IPS-18a (cell line): ENCODE measurements around the gene FAM180A.

Source experiments
- H3K27ac ChIP-seq: one replicate; pipeline ENCODE4 v1.5.1; 2013; ENCODE audit warnings: low read length
- H3K27me3 ChIP-seq: one replicate; pipeline ENCODE4 v1.6.1; 2013; ENCODE audit warnings: mild to moderate bottlenecking, low read length; ENCODE audit not compliant: control insufficient read depth, insufficient read depth
- H3K36me3 ChIP-seq: one replicate; pipeline ENCODE4 v1.6.1; 2013; ENCODE audit warnings: low read depth, low read length; ENCODE audit not compliant: control insufficient read depth
- H3K4me1 ChIP-seq: one replicate; pipeline ENCODE4 v1.6.1; 2013; ENCODE audit warnings: low read depth, low read length; ENCODE audit not compliant: control insufficient read depth
- H3K4me3 ChIP-seq: one replicate; pipeline ENCODE4 v1.5.1; 2013; ENCODE audit warnings: low read length
- H3K9ac ChIP-seq: one replicate; pipeline ENCODE4 v1.6.1; 2013; ENCODE audit warnings: mild to moderate bottlenecking, low read length, moderate library complexity
- H3K9me3 ChIP-seq: one replicate; pipeline ENCODE4 v1.6.1; 2013; ENCODE audit warnings: low read depth, low read length; ENCODE audit not compliant: control insufficient read depth

Gene FAM180A

DNA sequence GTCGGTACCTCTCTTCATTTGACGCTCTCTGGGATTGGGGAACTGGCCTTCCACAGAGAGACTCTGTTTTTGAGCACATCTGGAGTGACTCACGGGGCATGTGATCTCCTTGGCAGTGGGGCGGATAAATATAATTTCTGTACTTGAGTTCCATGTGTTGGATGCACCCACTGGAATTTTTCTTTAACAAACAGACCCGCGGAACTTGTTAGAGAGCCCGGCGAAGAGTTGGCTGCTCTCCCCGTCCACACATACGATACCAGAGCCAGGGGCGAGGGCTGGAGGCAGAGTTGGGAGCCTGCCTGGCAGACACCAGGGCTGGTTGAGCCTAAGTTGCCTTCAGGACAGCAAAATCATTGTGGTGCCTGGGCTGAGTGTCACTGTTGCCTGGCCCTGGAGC is at the start of gene FAM180A:
Gene FAM180A (minus strand): TSS at position 44 of the 400 bp plus-strand sequence. CDS start 233 bp downstream, outside the sequence.
- Histone ChIP-seq H3K27me3 (no peaks in the 10 kb centered on the region), H3K9ac (no peak within 1 kb of the TSS), H3K4me1 (no peaks in the 10 kb centered on the region), H3K36me3 (no peaks in the 10 kb centered on the region), H3K9me3 (no peaks in the 10 kb centered on the region), H3K4me3 (no peak within 1 kb of the TSS), H3K27ac (no peak within 1 kb of the TSS)

DNA sequence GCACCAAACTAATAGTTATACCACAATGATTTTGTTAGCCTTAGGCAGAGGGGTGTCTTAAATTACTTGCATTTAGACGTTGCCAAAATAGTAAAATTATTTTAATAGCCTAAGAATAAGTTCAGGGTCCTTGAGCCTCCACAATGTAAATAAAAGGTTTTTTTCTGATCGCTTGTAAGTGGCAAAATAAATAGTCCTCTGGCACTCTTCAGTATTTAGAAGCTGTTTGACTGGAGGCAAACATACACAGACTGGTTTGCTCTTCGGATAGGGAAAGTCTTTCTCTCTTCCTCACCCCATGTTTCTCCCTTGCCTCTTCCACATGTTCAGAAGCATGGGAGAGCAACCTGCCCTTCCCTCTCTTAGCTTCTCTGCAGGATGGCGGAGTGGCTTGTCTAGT is 49.5 kb upstream of the FAM180A start:
- Histone ChIP-seq H3K27ac (no peak overlapping the region), H3K27me3 (no peaks in the 10 kb centered on the region), H3K4me1 (peaks cover 9% of the 10 kb centered on the region), H3K9me3 (no peaks in the 10 kb centered on the region), H3K36me3 (no peaks in the 10 kb centered on the region), H3K9ac (no peak overlapping the region), H3K4me3 (no peak overlapping the region)

DNA sequence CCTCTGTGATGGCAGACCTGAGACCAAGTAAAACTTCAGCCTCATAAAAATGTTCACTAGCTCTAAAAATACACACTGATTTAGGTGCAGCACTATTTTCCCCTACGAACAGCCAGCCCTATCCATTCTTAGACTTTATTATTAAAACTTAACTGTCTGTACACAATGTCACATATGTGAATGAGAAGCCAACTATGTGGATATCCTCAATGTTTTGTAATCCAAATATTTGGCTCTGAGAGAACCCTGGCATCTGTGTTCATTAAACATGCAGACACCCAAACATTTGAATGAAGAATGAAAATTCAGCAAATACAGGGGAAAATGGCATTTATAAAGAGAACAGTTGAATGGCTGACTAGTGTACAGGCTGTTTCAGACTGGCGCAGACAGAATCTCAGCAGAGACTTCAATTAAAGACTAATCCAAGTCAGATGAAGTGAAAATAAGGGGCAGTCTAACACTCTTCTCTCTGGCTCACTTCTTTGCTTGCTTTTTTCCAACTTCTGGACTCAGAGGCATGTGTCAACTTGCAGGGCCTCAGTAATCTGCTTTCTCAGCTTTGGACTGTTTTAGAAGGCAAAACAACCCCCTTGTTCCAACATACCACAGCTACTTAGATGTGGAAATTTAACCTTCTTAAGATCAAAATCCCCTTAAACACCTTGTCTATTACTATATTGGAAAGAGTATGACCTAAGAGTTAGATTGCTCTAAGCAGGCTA is 47.4 kb upstream of the FAM180A start:
- Histone ChIP-seq H3K9me3 (no peaks in the 10 kb centered on the region), H3K4me1 (peaks cover 7% of the 10 kb centered on the region), H3K9ac (no peak overlapping the region), H3K27me3 (no peaks in the 10 kb centered on the region), H3K4me3 (no peak overlapping the region), H3K36me3 (no peaks in the 10 kb centered on the region), H3K27ac (no peak overlapping the region)

DNA sequence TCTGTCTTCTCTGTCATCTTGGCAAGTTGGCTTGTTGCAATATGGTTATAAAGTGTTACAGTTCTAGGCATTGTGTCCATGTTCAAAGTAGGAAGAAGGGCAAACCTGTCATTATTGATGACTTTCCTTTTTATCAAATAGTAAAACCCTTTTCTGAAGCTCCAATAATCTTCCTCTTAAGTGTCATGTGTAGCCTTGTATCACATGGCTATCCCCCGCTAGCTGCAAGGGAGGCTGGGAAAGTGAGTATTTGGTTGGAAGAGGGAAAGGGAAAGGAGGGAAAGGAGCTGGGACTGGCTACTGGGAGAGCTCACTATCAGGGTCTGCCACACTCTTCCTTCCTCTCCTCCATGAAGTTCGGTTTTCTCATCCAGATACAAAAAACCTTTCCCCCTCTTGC is 45.2 kb upstream of the FAM180A start:
- H3K4me3 ChIP-seq = no peak overlapping the region
- H3K27ac ChIP-seq = no peak overlapping the region
- no peaks in the 10 kb centered on the region for H3K9me3 ChIP-seq
- no peaks in the 10 kb centered on the region for H3K4me1 ChIP-seq
- no peaks in the 10 kb centered on the region for H3K36me3 ChIP-seq
- H3K27me3 ChIP-seq = no peaks in the 10 kb centered on the region
- H3K9ac ChIP-seq = no peak overlapping the region

DNA sequence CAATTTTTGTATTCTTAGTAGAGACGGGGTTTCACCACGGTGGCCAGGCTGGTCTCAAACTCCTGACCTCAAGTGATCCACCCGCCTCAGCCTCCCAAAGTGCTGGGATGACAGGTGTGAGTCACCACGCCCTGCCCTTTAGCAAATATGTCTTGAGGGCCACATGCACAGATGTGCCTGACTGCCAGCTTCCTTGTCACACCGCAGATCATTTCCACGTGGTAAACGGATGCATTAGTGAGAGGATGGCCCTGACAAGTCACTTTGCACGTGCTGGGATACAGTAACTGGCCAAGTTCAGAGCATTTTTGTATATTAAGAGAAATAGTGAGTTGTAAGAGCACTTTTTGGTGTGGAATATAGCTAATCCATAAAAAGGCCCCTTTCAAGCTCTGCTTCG is 44.3 kb upstream of the FAM180A start:
- Histone ChIP-seq H3K36me3 (no peaks in the 10 kb centered on the region), H3K9me3 (no peaks in the 10 kb centered on the region), H3K27me3 (no peaks in the 10 kb centered on the region), H3K4me3 (no peak overlapping the region), H3K9ac (no peak overlapping the region), H3K4me1 (no peaks in the 10 kb centered on the region), H3K27ac (no peak overlapping the region)

DNA sequence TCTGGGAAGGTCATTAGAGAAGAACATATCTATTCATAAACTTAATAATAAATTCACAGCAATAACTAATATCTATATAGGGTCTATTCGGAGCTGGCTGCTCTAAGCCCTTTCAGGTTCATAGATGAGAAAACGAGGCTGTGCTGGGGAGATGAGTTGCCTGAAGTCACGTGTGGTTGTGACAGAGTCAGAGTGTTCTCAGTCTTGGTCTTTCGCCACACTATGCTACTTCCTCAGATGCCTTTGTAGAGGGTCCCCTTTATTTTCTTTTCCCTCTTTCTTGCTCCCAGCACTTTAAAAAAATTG is 43.7 kb upstream of the FAM180A start:
- H3K9ac ChIP-seq = no peak overlapping the region
- no peaks in the 10 kb centered on the region for H3K27me3 ChIP-seq
- H3K36me3 ChIP-seq = no peaks in the 10 kb centered on the region
- no peaks in the 10 kb centered on the region for H3K9me3 ChIP-seq
- H3K4me3 ChIP-seq = no peak overlapping the region
- no peak overlapping the region for H3K27ac ChIP-seq
- H3K4me1 ChIP-seq = no peaks in the 10 kb centered on the region

DNA sequence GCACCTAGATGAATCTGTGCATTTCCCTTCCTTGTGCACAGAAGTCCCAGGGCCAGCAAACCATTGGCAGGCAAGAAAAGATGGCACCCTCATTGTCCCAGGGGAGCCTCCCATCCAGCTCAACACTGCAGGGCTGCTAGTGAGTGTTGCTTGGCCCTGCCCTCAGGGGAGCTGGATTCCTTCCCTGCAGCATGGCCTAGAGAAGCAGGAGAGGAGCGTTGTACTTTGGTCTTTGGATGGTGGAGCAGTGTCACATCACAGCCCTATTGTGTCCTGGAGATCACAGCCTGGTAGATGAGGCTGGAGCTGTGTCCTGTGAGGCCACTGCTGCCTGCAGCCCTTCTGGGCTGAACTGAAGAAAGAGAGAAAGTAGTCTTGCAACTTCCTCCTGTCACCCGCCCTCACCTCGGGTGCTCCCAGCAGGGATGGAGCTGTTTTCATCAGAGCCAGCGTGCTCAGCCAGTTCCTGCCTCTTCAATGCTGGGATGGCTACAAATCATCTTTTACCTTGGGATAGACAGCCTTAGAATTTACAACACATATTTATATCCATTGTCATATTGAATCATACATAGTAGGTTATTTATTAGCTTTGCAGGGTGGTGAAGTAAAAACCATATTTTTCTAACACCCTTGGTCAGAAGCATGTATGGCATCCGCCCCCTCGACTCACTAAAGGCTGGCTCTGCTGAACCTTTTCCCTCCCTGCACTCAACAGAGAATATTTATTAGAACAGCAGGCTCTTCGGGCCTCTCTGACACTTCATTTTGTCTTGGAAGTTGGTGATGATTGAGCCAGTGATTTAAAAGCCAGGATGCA is 43.1 kb upstream of the FAM180A start:
- H3K36me3 ChIP-seq = no peaks in the 10 kb centered on the region
- H3K4me3 ChIP-seq = no peak overlapping the region
- H3K9ac ChIP-seq = no peak overlapping the region
- no peaks in the 10 kb centered on the region for H3K4me1 ChIP-seq
- H3K9me3 ChIP-seq = no peaks in the 10 kb centered on the region
- no peak overlapping the region for H3K27ac ChIP-seq
- no peaks in the 10 kb centered on the region for H3K27me3 ChIP-seq

DNA sequence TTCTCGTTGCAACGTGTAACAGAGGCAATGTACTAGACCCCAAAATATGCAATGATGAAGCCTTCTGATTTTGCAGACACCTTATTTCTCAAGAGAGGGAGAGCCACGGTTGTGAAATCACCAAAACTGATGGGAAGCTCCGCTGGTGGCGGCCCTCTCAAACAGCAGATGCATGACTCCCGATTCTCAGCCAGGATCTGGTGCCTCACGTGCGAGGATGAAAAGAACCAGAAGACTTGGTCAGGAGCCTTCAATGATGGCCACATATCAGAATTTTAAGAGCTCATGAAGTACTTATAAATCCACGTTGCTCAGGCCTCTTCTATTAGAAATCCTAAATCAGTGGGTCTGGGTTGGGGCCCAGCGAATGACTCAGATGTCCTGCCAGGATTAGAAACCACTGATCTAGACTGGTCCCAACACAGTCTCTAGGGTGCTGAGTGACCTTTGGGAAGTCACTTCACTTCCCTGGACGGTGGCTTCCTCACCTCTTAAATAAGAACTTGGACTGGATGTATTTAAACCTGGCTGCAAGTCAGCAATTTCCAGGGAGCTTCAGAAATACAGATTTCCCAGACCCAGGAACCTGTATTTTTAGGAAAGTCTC is 41.9 kb upstream of the FAM180A start:
- Histone ChIP-seq H3K4me3 (no peak overlapping the region), H3K27ac (no peak overlapping the region), H3K4me1 (no peaks in the 10 kb centered on the region), H3K36me3 (no peaks in the 10 kb centered on the region), H3K27me3 (no peaks in the 10 kb centered on the region), H3K9ac (no peak overlapping the region), H3K9me3 (no peaks in the 10 kb centered on the region)

DNA sequence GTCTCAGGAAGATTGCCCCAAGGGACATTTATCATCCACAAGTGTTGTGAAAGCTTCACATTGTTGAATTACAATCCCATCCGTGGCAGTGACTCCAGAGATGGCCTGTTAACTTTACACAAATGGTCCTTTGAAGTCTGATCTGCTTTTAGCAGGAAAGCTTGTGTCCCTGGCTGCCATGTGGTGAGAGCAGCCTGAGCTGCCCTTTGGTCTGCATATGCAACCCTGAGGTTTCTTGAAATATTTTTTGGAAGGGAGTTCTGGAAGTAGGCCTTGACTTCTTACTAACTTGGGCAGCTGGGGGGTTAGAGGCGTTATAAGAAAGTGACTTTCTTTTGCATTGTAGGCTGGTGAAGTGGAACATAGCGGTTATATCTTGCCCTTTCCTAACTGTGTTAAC is 41.3 kb upstream of the FAM180A start:
- Histone ChIP-seq H3K4me1 (no peaks in the 10 kb centered on the region), H3K4me3 (no peak overlapping the region), H3K9me3 (no peaks in the 10 kb centered on the region), H3K9ac (no peak overlapping the region), H3K36me3 (no peaks in the 10 kb centered on the region), H3K27ac (no peak overlapping the region), H3K27me3 (no peaks in the 10 kb centered on the region)

DNA sequence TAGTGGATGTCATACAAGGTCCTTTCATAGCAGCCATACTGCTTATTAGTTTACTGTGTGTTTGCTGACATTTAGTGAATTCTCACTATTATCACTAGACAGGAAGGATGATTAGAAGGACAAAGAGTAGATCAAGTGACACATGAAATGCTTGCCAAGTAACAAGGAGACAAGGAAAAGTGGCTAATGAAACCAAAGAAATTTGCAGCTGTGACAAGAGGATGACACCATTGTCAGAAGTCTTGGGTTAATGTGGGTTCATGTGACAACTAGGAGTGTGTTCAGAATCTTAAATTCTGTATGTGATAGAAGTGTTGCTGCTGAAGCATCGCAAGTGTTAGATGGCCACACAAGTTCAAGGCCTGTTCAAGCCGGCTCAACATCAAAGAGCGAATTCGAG is 40.8 kb upstream of the FAM180A start:
- no peaks in the 10 kb centered on the region for H3K9me3 ChIP-seq
- no peak overlapping the region for H3K4me3 ChIP-seq
- H3K27me3 ChIP-seq = no peaks in the 10 kb centered on the region
- H3K4me1 ChIP-seq = no peaks in the 10 kb centered on the region
- no peaks in the 10 kb centered on the region for H3K36me3 ChIP-seq
- H3K27ac ChIP-seq = no peak overlapping the region
- H3K9ac ChIP-seq = no peak overlapping the region

DNA sequence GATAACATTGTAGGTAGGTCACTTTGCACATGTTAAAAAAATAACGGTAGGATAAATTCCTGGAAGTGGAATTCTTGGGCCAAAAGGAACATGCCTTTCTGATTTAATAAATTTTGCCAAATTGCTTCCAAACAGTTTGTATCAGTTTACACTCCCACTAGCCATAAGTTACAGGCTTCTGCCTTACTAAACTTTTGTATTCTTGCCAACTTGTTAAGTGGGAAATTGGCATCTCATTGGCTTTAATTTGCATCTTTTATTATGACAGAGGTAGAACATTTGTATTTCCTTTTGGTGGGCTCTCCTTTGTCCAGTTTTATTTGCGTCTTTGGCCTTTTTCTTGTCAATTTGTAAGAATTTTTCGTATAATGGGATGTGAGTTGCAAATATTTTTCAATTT is 38.3 kb upstream of the FAM180A start:
- Histone ChIP-seq H3K4me1 (no peaks in the 10 kb centered on the region), H3K9me3 (no peaks in the 10 kb centered on the region), H3K9ac (no peak overlapping the region), H3K27me3 (no peaks in the 10 kb centered on the region), H3K27ac (no peak overlapping the region), H3K4me3 (no peak overlapping the region), H3K36me3 (no peaks in the 10 kb centered on the region)
